HG02970 (cell line): ENCODE data around the gene CFAP46.

ENCODE experiments used
- ATAC-seq: cut with Tn5 transposase; IDR thresholded peaks from one replicate; pipeline ENCODE4 v1.9.1; 2021; ENCODE audit warnings: mild to moderate bottlenecking, moderate library complexity, moderate number of reproducible peaks; ENCODE audit not compliant: unreplicated experiment, low FRiP score

CFAP46 gene

DNA sequence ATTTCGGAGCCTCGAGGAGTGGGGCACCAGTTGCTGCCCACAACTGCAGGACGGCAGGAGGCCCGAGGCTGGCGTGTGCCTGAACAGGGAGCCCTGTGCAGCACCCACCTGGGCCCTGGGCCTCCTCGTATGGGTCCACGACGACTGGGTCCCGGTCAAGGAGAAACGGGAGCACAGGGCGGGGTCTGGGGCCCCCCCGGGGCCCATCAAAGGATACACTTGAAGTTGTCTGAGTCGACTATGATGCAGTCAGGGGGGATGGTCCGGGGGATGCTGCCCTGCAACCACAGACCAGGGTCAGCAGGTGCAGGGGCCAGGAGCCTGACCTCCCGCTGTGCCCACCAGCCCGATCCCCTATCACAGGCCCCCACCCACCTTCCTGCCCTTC is 127.9 kb downstream of the CFAP46 start:
- ATAC-seq, result no peak

DNA sequence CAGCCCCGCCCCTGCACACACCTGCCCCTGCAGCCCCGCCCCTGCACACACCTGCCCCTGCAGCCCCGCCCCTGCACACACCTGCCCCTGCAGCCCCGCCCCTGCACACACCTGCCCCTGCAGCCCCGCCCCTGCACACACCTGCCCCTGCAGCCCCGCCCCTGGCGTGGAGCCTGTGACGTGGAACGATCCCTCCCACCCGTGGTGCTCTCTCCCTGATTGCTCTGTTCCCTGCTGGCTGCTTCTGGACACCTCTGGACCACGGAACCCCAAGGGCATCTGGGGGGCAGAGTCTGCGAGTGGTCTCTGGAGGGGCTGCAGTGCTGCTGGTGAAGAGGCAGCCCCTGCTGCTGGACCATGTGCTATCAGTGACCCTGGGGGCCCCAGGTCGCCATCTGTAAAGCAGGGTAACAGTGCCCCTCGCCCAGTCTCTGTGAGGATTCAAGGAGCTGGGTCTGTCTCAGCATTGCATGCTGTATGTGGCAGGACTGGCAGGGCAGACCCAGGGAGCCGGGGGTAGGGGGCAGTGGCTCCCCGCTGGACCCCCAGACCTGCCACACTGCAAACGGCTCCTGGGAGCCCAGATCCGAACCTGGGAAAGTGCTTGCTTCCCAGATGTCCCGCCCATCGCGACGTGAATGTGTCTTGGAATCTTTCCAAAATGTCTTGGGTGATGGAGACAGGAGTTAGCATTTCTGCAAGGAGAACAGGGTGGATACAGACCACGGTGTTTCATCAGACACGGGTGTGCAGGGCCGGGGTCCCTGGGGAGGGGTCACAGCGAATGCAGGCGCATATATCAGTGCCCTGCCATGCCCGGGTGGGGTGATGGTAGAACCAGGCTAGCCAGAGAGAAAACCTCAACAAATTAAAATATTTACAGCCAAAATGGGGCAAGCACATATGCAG is 128.6 kb downstream of the CFAP46 start:
- no peak for ATAC-seq

DNA sequence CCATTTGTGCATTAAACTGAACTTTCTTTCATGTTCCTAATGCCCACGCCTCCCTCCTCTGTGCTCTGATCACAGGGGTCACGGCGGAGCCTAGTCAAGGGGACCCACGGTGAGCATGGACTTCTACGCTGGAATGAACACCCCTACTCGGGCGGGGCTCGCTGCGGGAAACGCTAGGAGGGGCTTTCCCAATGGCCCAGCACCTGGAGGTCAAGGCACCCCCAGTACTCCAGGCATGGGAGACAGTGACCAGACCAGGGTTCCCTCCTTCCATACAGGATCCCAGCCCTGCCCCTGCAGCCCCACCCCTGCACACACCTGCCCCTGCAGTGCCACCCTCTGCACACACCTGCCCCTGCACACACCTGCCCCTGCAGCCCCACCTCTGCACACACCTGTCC is 129.4 kb downstream of the CFAP46 start:
- ATAC-seq, result no peak

DNA sequence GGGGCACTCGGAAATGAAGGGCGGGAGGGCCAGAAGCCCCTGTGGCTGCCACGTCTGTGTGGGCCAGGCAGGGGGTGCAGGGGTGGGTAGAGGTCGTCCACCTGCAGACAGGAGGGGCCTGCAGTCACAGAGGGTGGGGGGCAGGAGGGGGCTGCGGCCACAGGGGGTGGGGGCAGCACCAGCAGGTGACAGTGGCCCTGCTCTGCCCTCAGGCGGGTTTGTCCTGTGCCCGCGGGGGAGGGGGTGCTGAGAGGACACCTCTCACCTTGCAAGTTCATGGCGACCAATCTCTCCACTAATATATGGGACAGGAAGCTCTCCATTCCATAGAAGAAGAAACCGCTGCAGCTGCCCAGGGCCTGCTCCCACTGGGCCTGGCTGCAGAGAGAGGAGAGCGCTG is 129.8 kb downstream of the CFAP46 start:
- no peak for ATAC-seq

DNA sequence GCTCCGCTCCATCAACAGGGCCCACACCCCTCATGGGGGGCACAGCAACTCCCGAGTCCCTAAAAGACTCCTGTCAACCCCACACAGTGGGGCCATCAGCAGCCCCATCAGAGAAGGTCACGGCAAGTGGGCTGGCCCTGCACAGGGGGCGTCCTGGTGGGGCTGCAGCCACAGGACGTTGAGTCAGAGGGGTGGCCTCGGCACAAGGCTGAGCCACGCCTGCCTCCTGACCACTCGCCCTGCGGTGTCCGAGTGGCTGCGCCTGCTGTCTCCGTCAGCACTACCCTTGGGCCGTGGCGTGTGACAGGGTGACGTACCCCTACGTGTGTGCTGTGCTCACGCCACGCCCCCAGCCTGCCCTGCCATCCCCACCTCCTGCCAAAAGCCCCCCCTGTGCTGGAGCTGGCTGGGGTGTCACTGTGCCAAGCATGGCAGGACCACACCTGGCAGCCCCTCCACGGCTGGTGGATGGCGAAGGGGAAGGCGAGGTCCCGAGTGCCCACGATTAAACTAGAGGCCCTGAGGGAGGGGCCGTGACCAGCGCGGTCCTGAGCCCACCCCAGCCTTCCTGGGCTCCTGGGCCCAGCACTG is 130.4 kb downstream of the CFAP46 start:
- ATAC-seq, result no peak

DNA sequence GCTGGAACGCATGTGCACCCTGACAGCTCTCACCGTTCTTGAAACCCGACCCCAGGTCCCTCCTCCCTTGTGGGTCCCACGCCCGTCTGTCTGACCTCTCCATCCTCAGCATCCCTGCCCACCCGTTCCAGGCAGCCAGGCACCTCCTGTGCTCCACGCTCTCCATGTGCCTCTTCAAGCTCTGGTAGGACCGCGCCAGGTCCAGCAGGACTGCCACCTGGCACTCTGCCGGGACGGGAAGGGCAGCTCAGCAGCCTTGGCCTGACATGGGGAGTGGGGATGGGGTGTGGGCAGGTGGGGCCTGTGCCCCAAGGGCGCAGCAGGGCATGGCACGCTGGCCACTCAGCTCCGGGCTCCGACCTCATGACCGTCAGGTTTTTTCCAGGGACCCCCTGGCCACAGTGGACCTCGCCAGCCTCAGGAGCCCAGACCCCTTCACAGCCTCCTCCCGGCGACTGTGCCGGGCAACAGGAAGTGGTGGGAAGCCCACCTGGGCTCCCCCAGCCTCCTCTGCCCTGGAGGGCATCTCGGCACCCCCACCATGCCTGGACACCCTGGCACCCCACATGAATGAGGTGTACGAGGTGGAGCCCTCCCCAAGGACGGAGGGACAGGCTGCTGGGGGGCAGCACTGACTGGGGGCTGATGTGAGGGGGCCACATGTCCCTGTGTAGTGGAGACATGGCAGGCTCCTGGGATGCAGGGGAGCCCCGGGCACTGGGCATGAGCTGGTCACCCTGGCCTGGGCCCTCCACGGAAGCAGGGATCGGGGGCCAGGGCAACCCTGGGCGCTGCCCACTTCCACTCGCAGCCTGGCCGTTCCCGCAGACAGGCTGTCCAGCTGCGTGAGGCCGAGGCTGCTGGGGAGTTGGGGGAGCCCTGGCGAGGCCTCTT is 131.3 kb downstream of the CFAP46 start:
- no peak for ATAC-seq

DNA sequence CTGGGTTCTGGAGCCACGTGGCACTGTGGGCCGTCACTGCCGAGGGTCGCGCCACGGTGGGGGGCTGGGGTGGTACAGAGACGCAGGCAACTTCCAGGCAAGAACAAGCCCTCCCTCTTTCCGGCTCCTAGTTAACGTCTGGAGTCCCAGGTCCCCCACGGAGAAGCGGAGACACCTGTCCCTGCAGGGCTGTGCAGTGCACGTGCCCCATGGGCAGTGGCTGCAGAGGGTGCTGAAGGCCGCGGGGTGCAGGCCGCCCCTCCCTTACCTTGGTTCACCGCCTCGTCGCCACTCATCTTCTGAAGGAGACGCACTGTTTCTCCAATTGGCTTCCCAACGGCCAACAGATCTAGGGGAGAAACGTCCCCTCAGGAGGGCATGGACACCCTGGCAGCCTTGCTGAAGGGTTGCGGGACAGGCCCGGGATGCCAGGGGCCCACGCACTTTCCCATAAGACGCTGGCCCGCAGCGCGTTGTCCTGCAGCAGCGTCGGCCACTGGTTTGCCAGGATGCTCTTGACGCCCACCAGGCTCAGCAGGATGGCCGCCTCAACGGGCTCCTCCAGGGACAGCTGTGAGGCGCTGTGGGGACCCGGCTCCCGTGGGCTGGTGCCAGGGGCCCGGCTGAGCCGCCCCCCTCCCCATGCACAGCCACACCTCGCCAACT is 132.1 kb downstream of the CFAP46 start:
- no peak for ATAC-seq

DNA sequence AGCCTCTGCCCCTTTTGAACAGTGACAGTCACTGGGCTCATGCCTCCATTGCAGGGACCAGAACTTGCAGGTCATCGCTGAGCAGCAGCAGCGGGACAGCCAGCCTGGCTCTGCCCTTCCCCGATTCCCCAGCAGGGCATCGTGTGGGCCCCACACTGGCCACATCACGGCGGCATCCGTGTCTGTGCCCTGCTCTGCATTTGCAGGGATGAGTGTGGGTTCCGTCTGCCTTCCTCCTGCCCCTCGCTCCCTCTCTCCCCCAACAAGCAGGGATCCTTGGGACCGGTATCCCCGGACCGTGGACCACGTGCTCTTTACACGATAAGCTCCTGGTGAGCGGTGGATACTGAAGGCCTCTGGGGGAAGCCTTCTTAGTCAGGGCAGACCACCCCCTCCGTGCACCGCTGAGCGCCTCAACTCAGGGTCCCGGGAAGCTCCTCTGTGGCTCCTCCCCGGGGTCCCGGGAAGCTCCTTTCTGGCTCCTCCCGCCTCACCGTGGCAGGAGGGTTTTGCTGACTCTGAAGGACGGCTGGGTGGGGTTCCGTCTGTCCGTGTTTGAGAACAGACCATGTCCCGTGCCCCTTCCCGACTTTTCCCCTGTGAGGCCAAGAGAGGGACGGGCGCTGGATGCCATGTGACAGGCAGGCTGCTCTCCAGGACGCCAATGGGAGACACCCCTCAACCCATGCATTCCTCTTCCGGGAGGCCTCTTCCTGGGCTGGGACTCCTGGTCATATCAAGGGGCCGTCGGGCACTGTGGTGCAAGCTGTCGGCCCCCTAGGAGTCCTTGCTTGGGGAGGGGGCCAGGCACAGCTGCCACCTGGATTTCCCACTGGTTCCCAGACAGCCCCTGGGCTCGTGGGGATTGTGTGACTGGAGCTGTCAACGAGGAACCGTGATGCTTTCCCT is 132.9 kb downstream of the CFAP46 start:
- no peak for ATAC-seq

DNA sequence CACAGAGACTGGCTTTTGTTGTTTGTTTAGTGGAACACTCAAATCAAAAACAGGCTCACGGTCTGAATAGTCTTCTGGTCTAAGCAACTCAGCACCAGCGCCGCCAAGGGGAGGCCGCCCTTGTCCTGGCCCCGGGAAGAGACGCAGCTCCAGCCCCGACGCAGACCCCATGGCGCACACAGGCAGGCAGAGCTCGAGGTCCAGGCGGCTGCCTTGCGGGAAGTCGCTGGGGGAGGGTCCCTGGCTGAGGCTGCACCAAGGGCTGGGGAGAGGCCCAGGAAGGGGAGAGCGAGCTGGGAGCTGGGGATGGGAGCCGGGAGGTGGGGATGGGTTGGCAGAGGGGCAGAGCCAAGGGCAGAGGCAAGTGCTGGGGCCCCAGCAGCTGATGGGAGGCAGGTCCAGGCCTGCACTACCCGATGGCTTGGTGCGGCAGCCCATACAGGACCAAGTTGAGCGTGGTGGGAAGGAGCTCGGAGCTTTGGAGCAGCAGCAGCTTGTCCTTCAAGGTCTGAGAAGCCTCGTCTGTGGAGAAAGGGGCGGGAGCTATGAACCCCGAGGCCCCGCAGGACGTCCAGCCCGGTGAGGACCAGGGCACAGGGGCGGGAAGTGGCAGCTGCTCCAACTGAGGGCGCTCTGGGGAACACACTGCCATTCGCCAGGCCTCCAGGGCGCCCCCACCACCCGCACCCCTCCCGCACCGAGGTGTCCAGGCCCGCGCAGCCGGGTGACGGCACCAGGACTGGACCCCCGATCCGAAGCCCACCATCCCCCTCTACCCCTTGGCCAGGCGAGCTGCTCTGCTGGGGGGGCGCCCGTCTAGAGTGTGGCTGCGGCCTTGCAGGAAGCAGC is 133.8 kb downstream of the CFAP46 start:
- ATAC-seq, result no peak

DNA sequence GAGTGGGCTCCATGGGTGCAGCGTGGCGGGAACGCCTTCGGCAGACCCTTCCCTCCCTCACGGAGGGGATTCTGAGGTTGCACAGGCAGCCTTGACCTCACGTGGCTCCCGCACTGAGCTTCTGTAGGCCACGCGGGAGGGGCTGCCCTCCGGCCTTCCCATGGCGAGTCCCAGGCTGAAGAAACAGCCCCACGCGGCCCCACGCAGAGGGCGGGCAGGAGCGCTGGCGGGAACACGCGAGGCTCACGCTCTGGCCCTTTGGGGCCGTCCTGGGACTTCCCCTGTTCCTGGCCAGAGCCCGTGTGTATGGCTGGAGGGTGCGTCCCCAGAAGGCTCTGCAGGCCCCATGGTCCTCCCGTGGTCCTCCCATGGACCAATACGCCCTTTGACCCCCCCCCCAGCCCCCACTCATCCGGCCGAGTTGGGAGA is 134.7 kb downstream of the CFAP46 start:
- no peak for ATAC-seq

DNA sequence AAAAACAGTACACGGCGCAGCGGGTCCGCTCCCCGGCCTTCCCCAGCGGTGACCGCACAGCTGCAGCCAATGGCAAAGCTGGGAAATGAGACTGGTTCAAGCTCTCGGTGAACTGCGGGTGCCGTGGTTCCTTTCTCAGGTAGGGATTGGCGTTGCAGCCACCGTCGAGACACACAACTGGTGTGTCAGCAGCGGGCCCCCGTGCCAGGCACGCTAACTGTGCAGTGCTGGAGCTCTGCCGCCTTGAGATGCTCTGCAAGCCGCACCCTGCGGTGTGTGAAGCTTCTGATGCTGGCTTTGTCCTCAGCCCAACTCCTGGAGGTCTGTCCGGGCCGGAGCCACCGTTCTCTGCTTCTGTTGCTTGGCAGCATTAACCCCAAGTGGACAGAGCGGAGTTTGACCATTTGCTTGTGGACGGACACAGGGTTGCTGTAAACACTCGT is 135.8 kb downstream of the CFAP46 start:
- no peak for ATAC-seq

DNA sequence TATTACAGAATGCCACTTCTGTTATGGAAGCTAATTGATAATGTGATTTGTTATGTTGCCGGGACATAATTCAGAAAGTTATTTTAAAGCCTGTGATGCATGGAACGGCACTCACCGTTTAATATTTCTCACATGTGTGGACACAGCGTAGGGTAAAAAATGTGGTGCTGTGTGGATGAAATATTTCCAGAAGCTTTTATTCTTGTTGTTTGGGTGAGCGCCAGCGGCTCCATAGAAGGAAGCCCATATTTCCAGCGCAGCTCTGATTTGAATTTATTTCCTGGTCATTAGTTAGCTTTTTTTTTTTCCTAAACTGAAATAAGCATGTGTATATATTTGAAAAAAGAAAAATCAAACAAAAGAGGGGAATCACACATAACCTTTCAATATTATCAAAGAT is 136.3 kb downstream of the CFAP46 start:
- no peak for ATAC-seq

DNA sequence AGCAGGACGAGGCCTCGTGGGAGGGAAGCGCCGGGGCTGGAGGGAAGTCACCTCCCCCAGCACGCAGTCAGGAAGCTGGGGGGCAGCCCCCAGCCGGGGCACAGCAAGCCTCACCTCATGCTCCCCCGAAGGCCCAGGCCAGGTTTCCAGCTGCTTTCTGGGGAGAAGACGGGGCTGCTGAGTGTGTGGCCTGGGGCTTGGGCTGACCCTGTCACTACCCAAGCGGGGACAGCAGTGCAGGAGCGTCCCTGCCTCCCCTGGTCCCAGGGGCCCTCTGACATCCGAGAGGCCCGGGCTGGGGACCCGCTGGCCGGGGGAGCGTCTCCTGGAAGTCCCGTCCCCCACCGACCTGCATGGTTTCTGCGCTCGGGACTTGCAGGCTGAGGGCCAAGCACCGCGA is 136.8 kb downstream of the CFAP46 start:
- ATAC-seq, result no peak

DNA sequence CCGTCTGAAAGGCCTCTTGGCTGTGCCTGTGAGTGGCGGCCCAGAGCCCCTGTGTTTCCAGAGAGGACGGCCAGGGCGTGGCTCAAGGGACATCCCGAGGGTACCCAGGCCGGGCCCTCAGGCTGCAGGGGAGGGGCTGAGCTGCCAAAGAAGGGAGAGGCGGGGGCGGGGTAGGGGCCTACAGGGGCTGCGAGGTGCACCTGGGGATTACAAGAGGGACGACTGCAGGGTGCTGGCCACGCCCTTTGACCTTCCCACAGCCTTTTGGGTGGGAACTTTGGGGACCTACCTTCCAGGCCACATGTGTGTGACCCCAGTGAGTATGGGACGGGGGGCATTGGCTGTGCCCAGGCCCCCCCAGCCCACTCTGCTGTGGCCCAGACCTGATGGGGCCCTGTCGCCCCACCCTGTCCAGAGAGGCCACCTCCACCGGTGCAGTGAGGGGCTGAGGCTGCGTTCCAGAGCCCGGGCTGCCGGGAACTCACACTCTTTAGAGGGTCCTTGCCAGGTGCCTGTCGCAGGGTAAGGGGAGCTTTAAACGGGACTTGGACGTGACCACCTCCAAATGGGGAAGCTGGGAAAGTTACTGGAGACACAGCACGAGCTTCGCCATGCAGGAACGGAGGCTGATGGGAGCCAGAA is 137.5 kb downstream of the CFAP46 start:
- no peak for ATAC-seq

DNA sequence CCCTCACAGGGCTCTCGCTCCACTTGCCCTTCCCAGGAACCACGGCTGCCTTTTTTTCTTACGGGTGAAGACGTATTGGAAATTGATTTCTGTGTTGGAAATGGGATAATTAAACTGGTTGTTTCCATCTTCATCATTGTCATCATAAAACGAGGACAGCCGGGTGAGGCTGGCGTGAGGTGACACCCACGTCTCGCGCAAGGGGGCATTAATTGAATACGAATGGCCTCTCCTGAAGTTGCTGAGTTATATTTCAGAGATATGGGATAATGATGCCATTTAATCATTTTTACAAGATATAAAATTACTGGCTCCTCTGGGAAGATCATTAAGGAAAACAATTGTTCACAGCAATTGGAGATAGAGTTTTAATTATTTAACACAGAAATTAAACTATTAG is 138.1 kb downstream of the CFAP46 start:
- ATAC-seq, result no peak

DNA sequence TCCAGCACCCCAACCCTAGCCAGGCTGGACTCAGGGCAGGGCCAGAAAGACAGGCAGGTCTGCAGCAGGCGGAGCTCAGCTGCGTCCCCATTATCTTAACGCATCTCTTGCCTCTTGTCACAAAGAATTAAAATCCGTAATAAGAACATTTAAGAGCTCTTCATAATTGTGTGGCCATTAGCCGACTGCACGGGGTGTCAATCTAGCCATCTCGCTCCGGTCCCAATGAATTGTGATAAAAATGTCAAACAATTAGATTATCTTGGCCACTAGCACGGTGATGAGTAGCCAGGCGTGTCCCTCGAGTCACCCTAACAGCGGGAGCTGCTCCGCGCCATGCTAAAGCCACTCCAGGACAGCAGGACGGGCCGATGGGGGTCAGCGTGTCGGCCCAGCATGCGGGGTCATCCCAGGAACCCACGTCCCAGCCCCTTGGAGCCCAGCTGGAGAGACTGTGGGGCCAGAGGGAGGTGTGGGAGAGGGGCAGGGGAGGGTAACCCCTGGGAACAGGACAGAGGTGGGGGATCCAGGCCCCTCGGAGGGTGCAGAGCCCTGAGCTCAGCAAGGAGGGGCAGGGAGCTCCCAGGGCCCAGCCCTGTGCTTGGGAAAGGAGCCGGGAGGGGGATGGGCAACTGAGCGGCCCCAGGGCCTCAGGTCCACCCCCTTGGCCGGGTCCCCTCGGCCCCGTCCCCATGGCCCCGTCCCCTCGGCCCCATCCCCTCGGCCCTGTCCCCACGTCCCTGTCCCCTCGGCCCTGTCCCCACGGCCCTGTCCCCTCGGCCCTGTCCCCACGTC is 138.8 kb downstream of the CFAP46 start:
- ATAC-seq, result no peak

DNA sequence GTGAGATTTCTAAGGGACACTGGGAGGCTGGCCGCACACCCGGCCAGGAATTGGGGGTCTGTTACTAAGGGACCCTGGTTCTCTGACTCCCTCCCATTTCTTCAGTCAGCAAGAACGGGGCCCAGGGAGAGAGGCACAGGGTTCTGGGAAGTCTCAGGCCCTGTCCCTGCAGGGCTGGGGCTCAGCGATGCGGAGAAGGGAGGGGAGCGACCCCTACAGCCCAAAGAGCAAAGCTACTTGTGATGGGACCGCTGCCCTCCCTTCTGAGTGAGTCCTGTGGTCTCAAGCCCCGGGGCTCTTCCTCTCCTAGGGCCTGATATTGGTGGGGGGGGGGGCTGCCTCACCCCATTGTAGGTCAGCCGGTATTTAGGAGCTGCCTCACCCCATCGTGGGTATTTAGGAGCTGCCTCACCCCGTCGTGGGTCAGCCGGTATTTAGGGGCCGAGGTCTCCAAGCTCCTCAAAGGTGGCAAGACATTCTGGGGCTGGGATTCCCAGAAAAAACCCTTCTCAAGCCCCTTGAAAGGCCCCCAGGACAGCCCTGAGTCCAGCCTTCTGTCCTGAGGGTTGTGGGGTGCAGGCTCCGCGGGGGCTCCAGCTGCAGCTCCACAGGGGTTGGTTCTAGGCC is 139.6 kb downstream of the CFAP46 start:
- no peak for ATAC-seq
